Left cardiac atrium (tissue), 2 donors: ENCODE results near the gene ATXN2. TPM values are rescaled to one million over a fixed set of nuclear protein-coding genes. Genes with fewer than 3 reads are reported as not detected.

Experiments
- total RNA-seq, 2 donors: library from RNA; stranded (reverse); fragmentation: NEBNext Ultra II Directional; extraction: Animal tissue kit (Norgen Biotek cat#: 25700); gene quantifications; one replicate each; pipeline ENCODE4 v1.2.1, GENCODE V29; 2021
- donor health status: DM: no; HTN: yes; CAD: no; lungs with severe emphysema.
- donor health status: DM: yes; HTN: yes; CAD: no.

The ATXN2 gene
- total RNA-seq, 2 donors from 2014 or later, result 43.7 to 54.0 TPM

Other genes with a start within 250 kb of the ATXN2 start
- gene PHETA1, start 230.2 kb downstream of the ATXN2 start, total RNA-seq, result 1 to 10 TPM; 7.8 to 8.8 TPM
- 10 to 100 TPM; 27.1 to 39.6 TPM for gene SH2B3, start 193.4 kb downstream of the ATXN2 start, total RNA-seq
- gene BRAP, start 86.6 kb upstream of the ATXN2 start, total RNA-seq, result 10 to 100 TPM; 12.9 to 13.0 TPM
- 10 to 100 TPM; 17.7 to 23.7 TPM for gene ACAD10, start 86.7 kb upstream of the ATXN2 start, total RNA-seq
- 100 to 1,000 TPM; 268 to 331 TPM for gene ALDH2, start 167.6 kb upstream of the ATXN2 start, total RNA-seq
- 10 to 100 TPM; 24.2 to 31.6 TPM for gene MAPKAPK5, start 242.9 kb upstream of the ATXN2 start, total RNA-seq